ENCODE data around the gene BCDIN3D.

BCDIN3D gene

GRCh38 chr12:49842519-49843352 is at the start of gene BCDIN3D:
BCDIN3D (minus strand) TSS chr12:49843106; CDS start chr12:49843087, 19 bp downstream.
- Mint-ChIP-seq H3K4me1 (peaks cover 40% of the 10 kb centered on the region), H3K27me3 (no peaks in the 10 kb centered on the region), H3K9me3 (no peaks in the 10 kb centered on the region), H3K27ac (peak within 1 kb of the TSS; percentile 97), H3K4me3 (peak within 1 kb of the TSS; percentile 91 to 97)
- peak; percentile 89 to 93 for DNase-seq
- ATAC-seq: peak; percentile 94

DNA sequence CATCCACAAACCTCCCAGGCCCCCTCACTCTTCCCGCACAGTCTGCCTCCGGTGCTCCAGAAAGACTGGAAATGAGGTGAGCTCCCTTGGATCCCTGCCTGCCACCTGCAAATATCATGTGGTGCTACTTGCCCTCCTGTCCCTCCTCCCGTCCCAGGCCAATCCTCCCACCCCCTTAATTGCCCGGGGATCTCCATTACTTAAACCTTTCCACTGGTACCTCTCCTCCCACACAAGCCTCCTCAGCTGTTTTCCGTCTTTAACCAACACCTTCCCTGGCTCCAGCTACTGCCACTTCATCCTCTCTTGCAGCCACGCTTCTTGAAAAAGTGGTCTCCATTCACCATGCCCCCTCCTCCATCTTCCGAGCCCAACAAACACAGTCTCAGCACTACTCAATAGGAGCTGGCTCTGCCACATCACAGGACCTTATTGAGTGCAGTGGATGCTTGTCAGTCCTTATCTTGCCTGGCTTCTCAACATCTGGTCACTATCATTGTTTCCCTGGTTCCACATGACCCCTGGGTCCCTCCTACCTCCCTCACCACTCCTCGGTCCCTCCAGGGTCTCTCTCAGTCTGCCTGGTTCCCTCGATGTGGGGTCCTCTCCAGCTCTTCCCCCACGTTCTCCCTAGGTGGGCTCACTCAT is 49.3 kb upstream of the BCDIN3D start:
- H3K9me3 Mint-ChIP-seq: no peaks in the 10 kb centered on the region
- DNase-seq (no peak), ATAC-seq (no peak)
- H3K27ac Mint-ChIP-seq: no peak overlapping the region
- H3K4me3 Mint-ChIP-seq: no peak overlapping the region
- H3K4me1 Mint-ChIP-seq: peaks cover 4% of the 10 kb centered on the region
- peaks cover 14% of the 10 kb centered on the region for H3K27me3 Mint-ChIP-seq

- DNase-seq: no peak
- Mint-ChIP-seq H3K27me3 (peaks cover 21% of the 10 kb centered on the region), H3K4me1 (peaks cover 4% of the 10 kb centered on the region), H3K9me3 (no peaks in the 10 kb centered on the region), H3K4me3 (no peak overlapping the region), H3K27ac (peak overlapping the region in 1 of 2 donors; percentile 22)
- ATAC-seq: no peak
These were observed 48.6 kb upstream of the BCDIN3D start for GRCh38 chr12:49891476-49891875.

DNA sequence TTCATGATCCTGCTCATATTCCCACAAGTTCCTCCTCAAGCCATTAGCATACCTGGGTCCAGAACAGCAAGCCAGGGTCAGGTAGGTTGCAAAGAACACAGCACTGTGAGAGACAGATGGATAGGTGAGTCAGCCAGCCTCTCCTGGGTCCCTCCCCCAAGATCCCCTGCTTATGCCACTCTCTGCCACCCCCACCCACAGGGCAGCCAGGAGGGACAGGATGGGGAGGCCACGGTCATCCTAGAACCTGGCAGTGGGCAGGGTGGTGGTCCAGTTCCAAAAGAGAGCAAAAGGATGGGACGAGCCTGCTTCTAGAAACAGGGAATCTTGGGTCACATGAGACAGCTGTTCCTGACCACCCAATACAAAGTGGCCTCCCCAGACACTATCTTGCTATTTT is 48.1 kb upstream of the BCDIN3D start:
- H3K4me1 Mint-ChIP-seq: peaks cover 4% of the 10 kb centered on the region
- no peak for ATAC-seq
- peaks cover 21% of the 10 kb centered on the region for H3K27me3 Mint-ChIP-seq
- H3K27ac Mint-ChIP-seq: no peak overlapping the region
- H3K4me3 Mint-ChIP-seq: no peak overlapping the region
- DNase-seq: no peak
- H3K9me3 Mint-ChIP-seq: no peaks in the 10 kb centered on the region

- peaks cover 29% of the 10 kb centered on the region for H3K27me3 Mint-ChIP-seq
- peaks cover 4% of the 10 kb centered on the region for H3K4me1 Mint-ChIP-seq
- no peak for DNase-seq
- no peaks in the 10 kb centered on the region for H3K9me3 Mint-ChIP-seq
- no peak overlapping the region for H3K4me3 Mint-ChIP-seq
- no peak for ATAC-seq
- peak overlapping the region; percentile 32 to 85 for H3K27ac Mint-ChIP-seq
These were observed 47.2 kb upstream of the BCDIN3D start for GRCh38 chr12:49890096-49890461.

DNA sequence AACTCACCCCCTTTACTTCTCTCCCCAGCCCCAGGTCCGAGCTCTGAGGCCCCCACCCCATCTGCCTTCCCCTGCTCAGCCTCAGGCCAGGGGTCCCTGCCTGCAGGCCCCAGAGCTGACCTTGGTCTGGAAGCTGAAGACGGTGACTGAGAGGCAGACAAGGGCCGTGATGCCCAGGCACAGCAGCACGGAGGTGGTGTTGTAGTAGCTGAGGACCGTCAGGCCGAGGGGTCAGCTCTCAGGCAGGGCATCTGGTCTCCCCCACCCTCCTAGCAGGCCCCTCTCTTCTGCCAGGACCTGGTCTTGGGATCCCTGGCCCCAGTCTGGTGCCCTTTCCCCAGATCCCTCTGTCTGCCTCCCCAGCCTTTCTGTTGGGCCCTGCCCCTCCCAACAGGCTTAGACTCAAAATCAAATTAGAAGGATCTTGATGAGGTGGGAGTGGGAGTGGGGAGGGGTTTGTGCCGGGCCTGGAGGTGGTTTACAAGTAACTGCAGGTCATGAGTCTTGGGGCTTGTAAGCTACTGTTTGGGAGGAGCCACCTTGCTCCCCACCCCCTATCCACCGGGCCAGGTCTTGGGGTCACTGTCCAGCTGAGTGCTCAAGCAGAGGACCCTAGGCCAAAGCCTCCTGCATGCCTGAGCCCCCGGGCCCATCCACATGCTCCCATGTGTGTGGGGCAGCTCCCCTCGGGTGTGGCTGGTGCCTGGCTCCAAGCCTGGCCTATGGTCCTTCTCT is 46.6 kb upstream of the BCDIN3D start:
- Mint-ChIP-seq H3K4me3 (no peak overlapping the region), H3K9me3 (no peaks in the 10 kb centered on the region), H3K27me3 (peaks cover 29% of the 10 kb centered on the region), H3K4me1 (peaks cover 4% of the 10 kb centered on the region), H3K27ac (peak overlapping the region in 1 of 2 donors; percentile 32)
- DNase-seq (no peak), ATAC-seq (no peak)

DNA sequence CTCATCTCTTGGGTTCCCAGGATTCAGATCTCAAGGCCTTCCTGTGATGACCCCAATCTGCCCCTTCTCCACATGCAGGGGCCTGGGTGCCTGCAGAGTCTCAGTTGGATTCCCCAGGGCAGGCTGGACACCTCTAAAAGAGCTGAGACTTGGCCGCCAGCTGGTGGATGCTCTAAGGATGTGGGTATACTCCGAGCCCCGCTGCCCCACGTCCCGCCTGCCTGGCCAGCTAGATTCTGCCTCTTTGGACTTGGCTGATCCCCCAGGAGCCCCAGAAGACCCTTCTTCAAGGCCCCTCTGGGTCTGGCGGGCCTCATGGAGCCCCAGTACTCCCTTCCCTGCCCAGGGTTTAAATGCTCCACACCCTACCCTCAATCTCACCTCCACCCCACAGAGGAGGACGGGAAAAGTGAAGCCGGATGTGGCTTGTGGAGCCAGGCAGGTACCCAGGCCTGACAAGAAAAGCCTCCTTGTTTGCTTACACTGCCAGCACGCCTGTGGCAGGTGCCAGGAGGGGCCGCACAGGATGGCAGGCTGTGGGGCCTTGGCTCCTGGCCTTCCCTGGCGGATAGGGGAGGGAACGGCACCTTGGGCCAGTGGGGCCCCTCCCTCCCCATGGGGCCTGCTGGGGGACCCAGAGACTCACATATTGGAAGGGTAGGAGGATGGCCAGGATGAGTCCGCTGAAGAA is 45.7 kb upstream of the BCDIN3D start:
- Mint-ChIP-seq H3K4me3 (no peak overlapping the region), H3K4me1 (no peaks in the 10 kb centered on the region), H3K27ac (no peak overlapping the region), H3K9me3 (no peaks in the 10 kb centered on the region), H3K27me3 (peaks cover 29% of the 10 kb centered on the region)
- DNase-seq (no peak), ATAC-seq (no peak)

GRCh38 chr12:49887536-49888401 is 44.9 kb upstream of the BCDIN3D start:
- H3K4me3 Mint-ChIP-seq: no peak overlapping the region
- H3K27me3 Mint-ChIP-seq: peaks cover 26% of the 10 kb centered on the region
- no peak overlapping the region for H3K27ac Mint-ChIP-seq
- no peaks in the 10 kb centered on the region for H3K9me3 Mint-ChIP-seq
- ATAC-seq: no peak
- H3K4me1 Mint-ChIP-seq: no peaks in the 10 kb centered on the region
- no peak for DNase-seq

GRCh38 chr12:49887091-49887490 is 44.2 kb upstream of the BCDIN3D start:
- Mint-ChIP-seq H3K4me3 (no peak overlapping the region), H3K27me3 (peaks cover 19% of the 10 kb centered on the region), H3K9me3 (no peaks in the 10 kb centered on the region), H3K4me1 (no peaks in the 10 kb centered on the region), H3K27ac (peak overlapping the region in 1 of 2 donors; percentile 57)
- no peak for ATAC-seq
- DNase-seq: no peak

- H3K4me3 Mint-ChIP-seq: no peak overlapping the region
- no peaks in the 10 kb centered on the region for H3K4me1 Mint-ChIP-seq
- H3K27me3 Mint-ChIP-seq: peaks cover 17% of the 10 kb centered on the region
- DNase-seq: no peak
- no peak for ATAC-seq
- peaks cover 0 to under 1% of the 10 kb centered on the region in 2 donors for H3K9me3 Mint-ChIP-seq
- no peak overlapping the region for H3K27ac Mint-ChIP-seq
These were observed 43.0 kb upstream of the BCDIN3D start for GRCh38 chr12:49885663-49886461.

- ATAC-seq (no peak), DNase-seq (no peak)
- H3K4me1 Mint-ChIP-seq: no peaks in the 10 kb centered on the region
- peaks cover 17% of the 10 kb centered on the region for H3K27me3 Mint-ChIP-seq
- no peak overlapping the region for H3K27ac Mint-ChIP-seq
- H3K4me3 Mint-ChIP-seq: no peak overlapping the region
- peaks cover 6 to 8% of the 10 kb centered on the region in 2 donors for H3K9me3 Mint-ChIP-seq
These were observed 42.2 kb upstream of the BCDIN3D start for GRCh38 chr12:49885118-49885517.

GRCh38 chr12:49882851-49883464 is 40.1 kb upstream of the BCDIN3D start:
- Mint-ChIP-seq H3K4me3 (no peak overlapping the region), H3K27me3 (peaks cover 17% of the 10 kb centered on the region), H3K27ac (no peak overlapping the region), H3K4me1 (no peaks in the 10 kb centered on the region), H3K9me3 (peaks cover 27 to 30% of the 10 kb centered on the region in 2 donors)
- DNase-seq (no peak), ATAC-seq (no peak)

DNA sequence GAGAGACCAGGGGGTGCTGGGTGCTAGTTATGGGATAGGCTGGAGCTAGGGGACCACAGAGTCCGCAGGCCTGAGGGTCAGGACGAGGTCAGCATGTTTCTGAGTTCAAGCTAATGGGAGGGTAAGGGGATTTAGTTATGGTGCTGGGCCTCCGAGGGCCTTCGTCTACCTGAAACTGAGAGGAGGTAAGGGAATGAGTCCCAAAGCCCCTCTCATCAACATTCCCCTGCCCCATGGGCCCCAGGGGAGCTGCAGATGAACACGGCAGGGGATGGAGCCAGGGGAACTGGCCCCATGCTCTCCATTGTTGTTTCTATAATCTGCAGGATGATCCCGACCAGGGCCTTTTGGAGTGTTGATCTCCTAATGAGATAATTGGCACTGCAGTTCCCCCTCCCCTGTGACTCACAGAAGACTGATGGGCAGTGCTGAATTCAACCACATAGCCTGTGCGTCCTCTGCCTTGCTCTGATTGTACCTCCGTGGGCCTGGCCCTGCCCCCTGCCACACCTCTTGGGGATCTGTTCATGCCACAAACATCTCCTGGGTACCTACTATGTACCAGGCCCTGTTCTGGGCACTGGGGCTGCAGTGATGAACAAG is 39.4 kb upstream of the BCDIN3D start:
- DNase-seq (no peak), ATAC-seq (no peak)
- Mint-ChIP-seq H3K9me3 (peaks cover 31 to 35% of the 10 kb centered on the region in 2 donors), H3K27ac (no peak overlapping the region), H3K27me3 (peaks cover 16% of the 10 kb centered on the region), H3K4me3 (no peak overlapping the region), H3K4me1 (no peaks in the 10 kb centered on the region)
